Neural progenitor cell (in vitro differentiated cells): ENCODE data around the gene SBNO1.
"Not testable (repeated sequence)": the region's sequence is repeated elsewhere in the genome, so short reads cannot be mapped to it uniquely, and the experiment has no call there.

Experiments used
- EZH2 ChIP-seq: fragments of 200-600 bp; sonication (generic); IDR thresholded peaks from 2 replicates; pipeline ENCODE4 v1.6.1; 2017; ENCODE audit warnings: antibody characterized with exemption, mild to moderate bottlenecking, moderate library complexity
- TF ChIP-seq, protein P1 (sequence below): fragments of 200-600 bp; sonication (generic); IDR thresholded peaks from 2 replicates; pipeline ENCODE4 v1.5.1; 2017; ENCODE audit warnings: antibody characterized with exemption, mild to moderate bottlenecking

DNA sequence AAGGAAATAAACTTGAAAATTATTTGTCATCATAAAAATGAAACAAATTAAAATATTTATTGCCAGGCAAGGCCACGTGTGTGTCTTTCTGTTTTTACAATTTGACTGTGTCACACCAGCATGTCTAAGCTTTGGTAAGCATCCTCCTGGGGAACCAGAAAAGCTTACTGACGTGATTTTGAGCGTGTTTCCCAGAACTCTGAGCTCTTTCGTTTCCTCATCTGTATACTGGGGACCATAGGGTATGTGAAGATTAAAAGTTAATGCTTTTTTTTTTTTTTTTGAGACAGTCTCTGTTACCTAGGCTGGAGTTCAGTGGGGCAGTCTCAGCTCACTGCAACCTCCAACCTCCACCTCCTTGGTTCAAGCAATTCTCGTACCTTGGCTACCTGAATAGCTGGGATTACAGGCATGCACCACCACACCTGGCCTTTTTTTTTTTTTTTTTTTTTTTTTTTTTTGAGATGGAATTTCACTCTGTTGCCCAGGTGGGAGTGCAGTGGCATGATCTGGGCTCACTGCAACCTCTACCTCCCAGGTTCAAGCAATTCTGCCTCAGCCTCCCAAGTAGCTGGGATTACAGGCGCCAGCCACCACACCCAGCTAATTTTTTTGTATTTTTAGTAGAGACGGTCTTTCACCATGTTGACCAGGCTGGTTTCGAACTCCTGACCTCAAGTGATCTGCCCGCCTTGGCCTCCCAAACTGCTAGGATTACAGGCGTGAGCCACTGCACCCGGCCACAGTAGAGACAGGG is 44.8 kb upstream of the SBNO1 start:
- TF ChIP-seq, protein P1, sequence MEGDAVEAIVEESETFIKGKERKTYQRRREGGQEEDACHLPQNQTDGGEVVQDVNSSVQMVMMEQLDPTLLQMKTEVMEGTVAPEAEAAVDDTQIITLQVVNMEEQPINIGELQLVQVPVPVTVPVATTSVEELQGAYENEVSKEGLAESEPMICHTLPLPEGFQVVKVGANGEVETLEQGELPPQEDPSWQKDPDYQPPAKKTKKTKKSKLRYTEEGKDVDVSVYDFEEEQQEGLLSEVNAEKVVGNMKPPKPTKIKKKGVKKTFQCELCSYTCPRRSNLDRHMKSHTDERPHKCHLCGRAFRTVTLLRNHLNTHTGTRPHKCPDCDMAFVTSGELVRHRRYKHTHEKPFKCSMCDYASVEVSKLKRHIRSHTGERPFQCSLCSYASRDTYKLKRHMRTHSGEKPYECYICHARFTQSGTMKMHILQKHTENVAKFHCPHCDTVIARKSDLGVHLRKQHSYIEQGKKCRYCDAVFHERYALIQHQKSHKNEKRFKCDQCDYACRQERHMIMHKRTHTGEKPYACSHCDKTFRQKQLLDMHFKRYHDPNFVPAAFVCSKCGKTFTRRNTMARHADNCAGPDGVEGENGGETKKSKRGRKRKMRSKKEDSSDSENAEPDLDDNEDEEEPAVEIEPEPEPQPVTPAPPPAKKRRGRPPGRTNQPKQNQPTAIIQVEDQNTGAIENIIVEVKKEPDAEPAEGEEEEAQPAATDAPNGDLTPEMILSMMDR: not testable (repeated sequence)
- TF ChIP-seq EZH2: not testable (repeated sequence)
